ENCODE results near the gene SFPQ.
"Not testable (repeated sequence)": the region's sequence is repeated elsewhere in the genome, so short reads cannot be mapped to it uniquely, and the experiment has no call there.

SFPQ gene

GRCh38 chr1:35192853-35193664 is at the start of gene SFPQ:
SFPQ (minus strand) TSS chr1:35193145; CDS start chr1:35193049, 96 bp downstream.
- peak; percentile 95 to 97 for DNase-seq

- not testable (repeated sequence) for DNase-seq
Observed at GRCh38 chr1:35236772-35237171, 43.8 kb upstream of the SFPQ start.

GRCh38 chr1:35231287-35231686 is 38.3 kb upstream of the SFPQ start:
- no peak for DNase-seq

- DNase-seq, result no peak
Observed at GRCh38 chr1:35229587-35230360, 36.8 kb upstream of the SFPQ start.

GRCh38 chr1:35226546-35226945 is 33.6 kb upstream of the SFPQ start:
- no peak for DNase-seq

GRCh38 chr1:35223084-35223630 is 30.2 kb upstream of the SFPQ start:
- no peak for DNase-seq

- DNase-seq, result no peak
Observed at GRCh38 chr1:35222322-35223083, 29.6 kb upstream of the SFPQ start.

GRCh38 chr1:35220976-35221375 is 28.0 kb upstream of the SFPQ start:
- no peak for DNase-seq

GRCh38 chr1:35215346-35215745 is 22.4 kb upstream of the SFPQ start:
- no peak for DNase-seq

- DNase-seq, result no peak
Observed at GRCh38 chr1:35211120-35211414, 18.1 kb upstream of the SFPQ start.

- DNase-seq, result no peak
Observed at GRCh38 chr1:35210321-35211119, 17.6 kb upstream of the SFPQ start.

- DNase-seq, result no peak
Observed at GRCh38 chr1:35203295-35203694, 10.3 kb upstream of the SFPQ start.

- DNase-seq, result peak; percentile 58 to 60
Observed at GRCh38 chr1:35202048-35202719, 9.2 kb upstream of the SFPQ start.

GRCh38 chr1:35201631-35202030 is 8.7 kb upstream of the SFPQ start:
- DNase-seq, result no peak

- DNase-seq, result peak; percentile 87
Observed at GRCh38 chr1:35192056-35192852, 691 bp downstream of the SFPQ start.

- no peak for DNase-seq
Observed at GRCh38 chr1:35191429-35192055, 1.4 kb downstream of the SFPQ start.

- DNase-seq, result no peak
Observed at GRCh38 chr1:35190784-35191183, 2.2 kb downstream of the SFPQ start.

- no peak for DNase-seq
Observed at GRCh38 chr1:35188578-35189392, 4.2 kb downstream of the SFPQ start.

- no peak for DNase-seq
Observed at GRCh38 chr1:35187816-35188342, 5.1 kb downstream of the SFPQ start.
